Measurements from ENCODE around the gene IFNL2.
"Not testable (repeated sequence)": the region's sequence is repeated elsewhere in the genome, so short reads cannot be mapped to it uniquely, and the experiment has no call there.

DNA sequence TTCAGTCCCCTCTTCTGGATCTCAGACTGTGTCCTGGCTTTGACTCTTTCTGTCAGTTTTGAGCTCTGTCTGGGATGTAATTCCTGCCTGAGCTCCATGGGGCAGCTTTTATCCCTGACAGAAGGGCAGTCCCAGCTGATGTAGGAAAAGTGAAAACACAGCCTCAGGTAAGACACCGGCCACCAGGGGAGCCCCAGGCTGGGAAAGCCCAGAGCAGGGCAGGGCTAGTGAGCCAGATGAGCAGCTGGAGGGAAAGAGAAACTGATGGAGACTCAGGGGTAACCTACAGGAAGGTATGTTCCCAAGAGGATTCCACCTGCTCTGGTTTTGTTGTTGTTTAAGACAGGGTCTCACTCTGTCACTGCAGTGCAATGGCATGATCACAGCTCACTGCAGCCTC, 23.0 kb upstream of the IFNL2 start:
- not testable (repeated sequence) for TF ChIP-seq CTCF, POLR2A (IDR thresholded peaks at IDR 0.05)

Data from uterus (tissue), 2 donors.